ENCODE measurements around the gene CTNND2. TPM values are rescaled to one million over a fixed set of nuclear protein-coding genes. Genes with fewer than 3 reads are reported as not detected.

CTNND2 gene
- total RNA-seq, 2 experiments from 2014 or later, result 0.20 TPM; not detected in 1

GRCh38 chr5:11247224-11247623, 657.0 kb downstream of the CTNND2 start:
- Mint-ChIP-seq H3K27ac (no peak overlapping the region), H3K4me3 (no peak overlapping the region), H3K27me3 (no peaks in the 10 kb centered on the region), H3K4me1 (ENCODE audit: low read depth) (no peaks in the 10 kb centered on the region), H3K36me3 (ENCODE audit: low read depth) (no peaks in the 10 kb centered on the region), H3K9me3 (no peaks in the 10 kb centered on the region)
- Histone ChIP-seq H3K4me3 (ENCODE audit: low read length) (no peak overlapping the region), H3K36me3 (ENCODE audit: insufficient read depth, low read length) (no peaks in the 10 kb centered on the region), H3K27ac (ENCODE audit: low read depth in 1 of 2, low read length in 2 of 2) (no peak overlapping the region), H3K9me3 (ENCODE audit: control insufficient read depth in 1 of 2, insufficient read depth in 1 of 2, low read length in 2 of 2) (no peaks in the 10 kb centered on the region), H3K4me1 (ENCODE audit: insufficient read depth, low read length) (no peaks in the 10 kb centered on the region), H3K27me3 (ENCODE audit: control insufficient read depth in 1 of 2, insufficient read depth in 2 of 2, low read length in 2 of 2) (no peaks in the 10 kb centered on the region)
- DNase-seq, result no peak
- TF ChIP-seq CTCF (IDR thresholded peaks at IDR 0.05), result no peak
- ChIA-PET CTCF (no interaction called here), POLR2A (no interaction called here)
- intact Hi-C loops (cut with DNase I, micrococcal nuclease), result no loop called here
- no peak for ATAC-seq (ENCODE audit: poor library complexity)

GRCh38 chr5:11240293-11241190, 663.7 kb downstream of the CTNND2 start:
- no peak for TF ChIP-seq CTCF (IDR thresholded peaks at IDR 0.05)
- Histone ChIP-seq H3K4me1 (ENCODE audit: insufficient read depth, low read length) (no peaks in the 10 kb centered on the region), H3K36me3 (ENCODE audit: insufficient read depth, low read length) (no peaks in the 10 kb centered on the region), H3K4me3 (ENCODE audit: low read length) (no peak overlapping the region), H3K27me3 (ENCODE audit: control insufficient read depth in 1 of 2, insufficient read depth in 2 of 2, low read length in 2 of 2) (no peaks in the 10 kb centered on the region), H3K9me3 (ENCODE audit: control insufficient read depth in 1 of 2, insufficient read depth in 1 of 2, low read length in 2 of 2) (peaks cover 0 to 14% of the 10 kb centered on the region in 2 experiments), H3K27ac (ENCODE audit: low read depth in 1 of 2, low read length in 2 of 2) (no peak overlapping the region)
- Mint-ChIP-seq H3K27me3 (no peaks in the 10 kb centered on the region), H3K4me3 (no peak overlapping the region), H3K4me1 (ENCODE audit: low read depth) (peaks cover 5% of the 10 kb centered on the region), H3K36me3 (ENCODE audit: low read depth) (no peaks in the 10 kb centered on the region), H3K9me3 (peaks cover 8% of the 10 kb centered on the region), H3K27ac (no peak overlapping the region)
- DNase-seq (no peak), ATAC-seq (ENCODE audit: poor library complexity) (no peak)
- CTCF ChIA-PET, result no interaction called here
- POLR2A ChIA-PET, result no interaction called here
- intact Hi-C loops (cut with DNase I, micrococcal nuclease), result no loop called here

GRCh38 chr5:11239261-11240015, 664.8 kb downstream of the CTNND2 start:
- Mint-ChIP-seq H3K27me3 (no peaks in the 10 kb centered on the region), H3K4me1 (ENCODE audit: low read depth) (peaks cover 16% of the 10 kb centered on the region), H3K36me3 (ENCODE audit: low read depth) (no peaks in the 10 kb centered on the region), H3K4me3 (no peak overlapping the region), H3K9me3 (peaks cover 8% of the 10 kb centered on the region), H3K27ac (no peak overlapping the region)
- POLR2A ChIA-PET, result no interaction called here
- peaks cover 8% of the 10 kb centered on the region for H3K4me1 ChIP-seq (ENCODE audit: insufficient read depth, low read length)
- H3K36me3 ChIP-seq (ENCODE audit: insufficient read depth, low read length), result no peaks in the 10 kb centered on the region
- intact Hi-C loops (cut with DNase I, micrococcal nuclease), result no loop called here
- H3K4me3 ChIP-seq (ENCODE audit: low read length), result no peak overlapping the region
- no peaks in the 10 kb centered on the region for H3K27me3 ChIP-seq (ENCODE audit: control insufficient read depth in 1 of 2, insufficient read depth in 2 of 2, low read length in 2 of 2)
- no peak overlapping the region for H3K27ac ChIP-seq (ENCODE audit: low read depth in 1 of 2, low read length in 2 of 2)
- no peak for ATAC-seq (ENCODE audit: poor library complexity)
- CTCF ChIA-PET, result no interaction called here
- peaks cover 0 to 14% of the 10 kb centered on the region in 2 experiments for H3K9me3 ChIP-seq (ENCODE audit: control insufficient read depth in 1 of 2, insufficient read depth in 1 of 2, low read length in 2 of 2)
- TF ChIP-seq CTCF (IDR thresholded peaks at IDR 0.05), result no peak
- DNase-seq, result no peak

Measured in CD4-positive, alpha-beta T cell (primary cell).